Measurements from ENCODE around the gene PRKCD.

Gene PRKCD

GRCh38 chr3:53232641-53233377 is 71.8 kb downstream of the PRKCD start:
- no peak for DNase-seq (ENCODE audit: low read depth in 2 of 2)

DNA sequence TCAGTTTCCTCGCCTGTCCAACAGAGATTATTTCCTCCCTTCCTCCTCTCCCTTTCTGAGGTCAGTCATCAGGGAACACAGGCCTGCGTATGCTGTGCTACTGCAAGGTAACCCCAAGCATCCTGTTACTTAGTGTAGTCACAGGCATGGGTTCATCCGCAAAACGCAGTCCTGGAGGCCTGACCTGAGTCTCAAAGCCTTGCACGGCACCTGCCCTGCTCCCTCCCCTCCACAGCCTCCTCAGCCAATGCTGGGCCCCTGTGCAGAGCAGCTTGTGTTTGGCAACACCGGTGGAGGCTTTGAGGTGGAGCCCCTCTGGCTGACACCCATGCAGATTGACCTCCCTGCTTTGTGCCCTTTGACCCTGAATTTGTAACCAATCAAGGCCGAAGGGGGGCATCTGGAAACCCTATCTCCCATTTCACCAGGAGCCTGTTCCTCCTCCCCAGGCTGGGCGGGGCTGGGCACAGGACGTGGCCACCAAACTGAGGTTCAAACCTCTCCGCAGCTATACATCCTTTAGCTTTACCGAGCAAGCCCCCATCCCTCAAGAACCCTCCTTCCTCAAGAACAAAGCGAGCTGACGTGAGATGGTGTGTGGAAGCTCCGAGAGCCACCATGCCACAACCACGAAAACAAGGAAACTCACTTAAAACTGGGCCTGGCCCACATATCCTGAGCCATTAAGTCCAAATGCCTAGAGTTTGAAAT is 73.3 kb downstream of the PRKCD start:
- no peak for DNase-seq (ENCODE audit: low read depth in 2 of 2)

- no peak for DNase-seq (ENCODE audit: low read depth in 2 of 2)
Measured at GRCh38 chr3:53234841-53235232, 73.8 kb downstream of the PRKCD start.

DNA sequence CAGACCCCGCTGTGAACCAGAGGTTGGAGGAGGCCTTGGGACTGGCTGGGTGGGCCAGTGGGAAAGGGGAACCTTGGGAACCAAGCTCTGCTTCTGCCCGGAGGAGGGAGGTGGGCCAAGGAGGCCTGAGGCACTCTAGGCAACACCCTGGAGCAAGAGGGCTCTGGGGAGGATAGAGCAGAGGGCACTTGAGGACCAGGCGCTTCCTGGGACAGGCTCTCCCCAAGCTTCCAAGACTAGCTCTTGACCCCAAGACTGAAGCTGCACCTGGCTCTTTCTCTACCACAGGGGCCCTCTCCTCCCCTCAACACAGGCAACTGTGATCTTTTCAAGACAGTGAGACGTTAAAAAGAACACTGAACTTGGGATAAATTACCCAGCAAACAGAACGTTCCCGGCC is 74.5 kb downstream of the PRKCD start:
- no peak for DNase-seq (ENCODE audit: low read depth in 2 of 2)

GRCh38 chr3:53236112-53236841 is 75.3 kb downstream of the PRKCD start:
- no peak for DNase-seq (ENCODE audit: low read depth in 2 of 2)

GRCh38 chr3:53238051-53238850 is 77.2 kb downstream of the PRKCD start:
- no peak for DNase-seq (ENCODE audit: low read depth in 2 of 2)

GRCh38 chr3:53238886-53239285 is 77.9 kb downstream of the PRKCD start:
- no peak for DNase-seq (ENCODE audit: low read depth in 2 of 2)

DNA sequence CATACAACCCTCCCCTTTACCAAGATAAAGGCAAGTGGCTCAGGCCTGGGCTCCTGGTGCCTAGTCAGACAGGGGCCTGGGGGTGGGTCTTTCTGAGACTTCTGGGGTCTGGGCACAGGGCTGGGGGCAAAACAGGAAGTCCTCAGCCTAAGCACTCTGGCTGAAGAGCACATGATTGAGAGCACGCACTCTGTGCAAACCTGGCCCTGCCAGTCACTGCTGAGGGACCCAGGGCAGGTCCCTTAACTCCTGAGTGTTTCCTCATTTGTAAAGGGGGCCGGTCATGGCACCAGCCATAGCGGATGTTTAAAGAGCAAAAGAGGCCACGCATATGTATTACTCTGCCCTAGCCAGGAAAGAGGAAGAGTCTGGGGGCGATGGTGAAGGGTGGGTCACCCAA is 78.8 kb downstream of the PRKCD start:
- no peak for DNase-seq (ENCODE audit: low read depth in 2 of 2)

GRCh38 chr3:53240989-53241972 is 80.3 kb downstream of the PRKCD start:
- DNase-seq (ENCODE audit: low read depth in 2 of 2): no peak

DNA sequence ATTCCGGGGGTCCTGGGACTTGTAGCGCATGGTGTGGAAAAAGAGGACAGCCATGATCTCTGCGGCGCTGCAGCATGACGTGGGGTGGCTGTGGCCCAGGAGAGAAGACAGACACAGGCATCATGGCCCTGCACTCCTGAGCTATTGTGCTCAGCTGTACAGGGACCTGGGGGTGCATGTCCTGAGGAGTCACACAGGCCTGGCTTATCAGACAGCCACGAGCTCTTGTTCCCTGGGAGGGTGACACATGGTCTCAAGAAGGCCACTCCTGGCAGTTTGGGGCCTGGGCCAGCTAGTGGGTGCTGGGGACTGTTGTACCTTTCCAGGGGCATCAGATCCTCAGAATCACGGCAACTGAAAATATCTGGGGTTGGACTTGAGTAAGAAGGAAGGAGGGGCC is 81.1 kb downstream of the PRKCD start:
- no peak for DNase-seq (ENCODE audit: low read depth in 2 of 2)
